ENCODE results near the gene NCK2. TPM values are rescaled to one million over a fixed set of nuclear protein-coding genes. Genes with fewer than 3 reads are reported as not detected.

The NCK2 gene
- total and polyA plus RNA-seq, 9 of the 15 experiments (the other 6 are each of a cell fraction or from before 2014, with no cell fraction given), result 0.90 to 27.9 (median 15.9) TPM

DNA sequence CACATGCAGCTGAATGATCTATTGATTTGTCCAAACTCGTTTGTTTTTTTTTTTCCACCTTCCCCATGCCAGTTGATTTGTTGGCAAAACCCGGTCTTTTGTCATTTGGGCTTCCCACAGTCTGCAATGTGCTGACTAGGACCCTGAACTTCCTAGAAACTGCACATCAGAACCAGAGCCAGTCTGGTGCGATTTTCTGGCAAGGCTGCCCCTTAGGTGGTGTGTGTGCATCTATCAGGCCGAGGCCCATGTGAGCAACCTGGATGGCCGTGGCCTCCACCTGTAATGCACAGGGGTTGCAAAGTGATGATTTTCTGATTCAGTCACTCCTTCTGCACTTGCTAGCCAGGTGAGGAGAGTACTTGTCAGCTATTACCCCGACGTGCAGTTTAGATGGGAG, 47.8 kb downstream of the NCK2 start:
- Histone ChIP-seq H4K20me1 (replicated peaks; ENCODE audit: control insufficient read depth, insufficient read depth, low read length) (peaks cover 4% of the 10 kb centered on the region; the same call in 1 of the 2 replicates), H3K4me1 (replicated peaks in 1 of 2; ENCODE audit: control insufficient read depth in 2 of 2, insufficient read depth in 2 of 2, low read length in 2 of 2) (peaks cover 18 to 46% of the 10 kb centered on the region in 2 experiments; a peak in 4 of 5 replicates), H3K9me1 (ENCODE audit: control insufficient read depth, insufficient read depth, low read length) (no peaks in the 10 kb centered on the region), H3K9me3 (replicated peaks; ENCODE audit: control insufficient read depth, insufficient read depth, low read depth, low read length) (no peaks in the 10 kb centered on the region), H3K36me3 (ENCODE audit: control insufficient read depth, insufficient read depth, low read length) (no peaks in the 10 kb centered on the region), H3K79me2 (ENCODE audit: control insufficient read depth, insufficient read depth, low read length) (peaks cover 17% of the 10 kb centered on the region; the same call in 2 of the 3 replicates), H3K27me3 (ENCODE audit: control insufficient read depth in 2 of 2, insufficient read depth in 2 of 2, low read length in 2 of 2) (no peaks in the 10 kb centered on the region), H2AFZ (ENCODE audit: low read depth, low read length) (no peak overlapping the region), H3K4me2 (ENCODE audit: insufficient read depth, low read length) (no peak overlapping the region), H3K27ac (ENCODE audit: extremely low read depth, low read depth, low read length) (no peak overlapping the region), H3K9ac (ENCODE audit: insufficient read depth in 1 of 2, low read depth in 2 of 2, low read length in 2 of 2) (no peak overlapping the region), H3K4me3 (no peak overlapping the region)
- intact Hi-C loops (cut with micrococcal nuclease) (no loop called here), in situ Hi-C loops (cut with MboI) (no loop called here)
- 68% methylated on average over 7 of the region's 7 CpGs for WGBS (ENCODE audit: insufficient coverage, low coverage, missing lambda C conversion rate)
- TF ChIP-seq ATF7 (IDR thresholded peaks at IDR 0.05) (no peak), SREBF2 (CRISPR knock-in tag; IDR thresholded peaks at IDR 0.05) (no peak), SMARCC2 (IDR thresholded peaks at IDR 0.05; ENCODE audit: low read depth) (no peak), SNIP1 (IDR thresholded peaks at IDR 0.05; ENCODE audit: low read depth) (no peak)
- TF ChIP-seq, protein P1, sequence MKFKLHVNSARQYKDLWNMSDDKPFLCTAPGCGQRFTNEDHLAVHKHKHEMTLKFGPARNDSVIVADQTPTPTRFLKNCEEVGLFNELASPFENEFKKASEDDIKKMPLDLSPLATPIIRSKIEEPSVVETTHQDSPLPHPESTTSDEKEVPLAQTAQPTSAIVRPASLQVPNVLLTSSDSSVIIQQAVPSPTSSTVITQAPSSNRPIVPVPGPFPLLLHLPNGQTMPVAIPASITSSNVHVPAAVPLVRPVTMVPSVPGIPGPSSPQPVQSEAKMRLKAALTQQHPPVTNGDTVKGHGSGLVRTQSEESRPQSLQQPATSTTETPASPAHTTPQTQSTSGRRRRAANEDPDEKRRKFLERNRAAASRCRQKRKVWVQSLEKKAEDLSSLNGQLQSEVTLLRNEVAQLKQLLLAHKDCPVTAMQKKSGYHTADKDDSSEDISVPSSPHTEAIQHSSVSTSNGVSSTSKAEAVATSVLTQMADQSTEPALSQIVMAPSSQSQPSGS (CRISPR knock-in tag; IDR thresholded peaks at IDR 0.05), result no peak
- ChIA-PET POLR2A (interaction anchor here (0.8 kb wide), 1 partner anchor 27 kb away, joined by 4 read pairs; no protein-coding TSS in a partner anchor), CTCF (ENCODE audit: low intra/inter-chr PET ratio) (no interaction called here)
- FAIRE-seq, result no peak
- BruUV-seq (replicated peaks), result no TSS peak
- no peak for ATAC-seq
- DNase-seq (ENCODE audit: extremely low read depth in 1 of 4, low spot score in 3 of 4), result no peak

Measured in K562 (cell line).